ENCODE results near the gene ZNF644.

GRCh38 chr1:90957497-90957896 is 64.3 kb downstream of the ZNF644 start:
- TF ChIP-seq CTCF (IDR thresholded peaks at IDR 0.05): no peak
- TF ChIP-seq POLR2A (IDR thresholded peaks at IDR 0.05): no peak

Measured in breast epithelium (tissue), 3 donors.